A549 (cell line): ENCODE measurements around the gene CUX1. TPM values are rescaled to one million over a fixed set of nuclear protein-coding genes. Genes with fewer than 3 reads are reported as not detected.

Experiments
- ATAC-seq, 2 experiments: fragments of 200-7000 bp in 1 of 2; fragments of >200 bp in 1 of 2; cut with Nextera tagmentation in 1 of 2; cut with Tn5 transposase in 1 of 2; 3 replicates each; pipeline versions ENCODE4 v1.8.0 to v1.9.1; 2018 to 2020; ENCODE audit warnings: mild to moderate bottlenecking in 1 of 2, moderate library complexity in 1 of 2
- CTCF ChIA-PET: fragments of 300-600 bp; sonication (Branson Sonifier 250); formaldehyde crosslinking; extraction: SDS; loops from one replicate; lab custom pipeline; 2021; ENCODE audit warnings: antibody characterized with exemption, inconsistent platforms; lab: Yijun Ruan, JAX
- POLR2A ChIA-PET: fragments of 350-600 bp; formaldehyde crosslinking; extraction: SDS; loops from one replicate; lab custom pipeline; 2021; ENCODE audit warnings: antibody characterized with exemption, inconsistent platforms; lab: Yijun Ruan, JAX
- DNase-seq, 2 experiments: peaks; one replicate each; pipeline versions ENCODE4 v3.0.0 to v3.0.0-alpha.2; 2011 to 2016; ENCODE audit warnings: low read depth in 1 of 2, low spot score in 1 of 2
- FAIRE-seq: peaks from 2 replicates; lab custom pipeline; 2011; peaks lifted over from hg19 to GRCh38; lab: Jason Lieb, UNC
- H3K27ac ChIP-seq, 2 experiments: fragments of >200 bp; sonication (Bioruptor Twin); formaldehyde crosslinking; 3 replicates each; pipeline ENCODE4 v1.5.1; 2016 to 2017
- H3K4me1 ChIP-seq: fragments of >200 bp; sonication (Bioruptor Twin); formaldehyde crosslinking; 3 replicates; pipeline ENCODE4 v1.6.1; 2016
- H3K4me2 ChIP-seq: fragments of >200 bp; sonication (Bioruptor Twin); formaldehyde crosslinking; 3 replicates; pipeline ENCODE4 v1.6.1; 2016
- H3K4me3 ChIP-seq: fragments of >200 bp; sonication (Bioruptor Twin); formaldehyde crosslinking; 3 replicates; pipeline ENCODE4 v1.5.1; 2016
- H3K9me3 ChIP-seq: fragments of >200 bp; sonication (Bioruptor Twin); formaldehyde crosslinking; 3 replicates; pipeline ENCODE4 v1.6.1; 2016
- CBX2 ChIP-seq: fragments of 200-600 bp; sonication (generic); IDR thresholded peaks from 2 replicates; pipeline ENCODE4 v1.6.1; 2016; ENCODE audit warnings: low read depth, mild to moderate bottlenecking, borderline replicate concordance
- CBX8 ChIP-seq: fragments of 200-600 bp; sonication (generic); IDR thresholded peaks from 2 replicates; pipeline ENCODE4 v1.6.1; 2016
- CHD2 ChIP-seq: fragments of 150-350 bp; IDR thresholded peaks from 2 replicates; pipeline ENCODE4 v1.6.1; 2014; ENCODE audit warnings: low read length; ENCODE audit not compliant: partially characterized antibody
- CTCF ChIP-seq: fragments of >200 bp; sonication (Bioruptor Twin); formaldehyde crosslinking; IDR thresholded peaks from 3 replicates; pipeline ENCODE4 v1.5.1; 2016
- E2F6 ChIP-seq: IDR thresholded peaks from 2 replicates; pipeline ENCODE4 v1.6.1; 2012; ENCODE audit warnings: low read depth, borderline replicate concordance
- ESRRA ChIP-seq: fragments of 150-350 bp; IDR thresholded peaks from 2 replicates; pipeline ENCODE4 v1.6.1; 2014; ENCODE audit warnings: mild to moderate bottlenecking, low read length, borderline replicate concordance
- FOSL2 ChIP-seq, 2 experiments: fragments of 450-650 bp in 1 of 2; fragments of >200 bp in 1 of 2; sonication (Bioruptor Twin) in 1 of 2; formaldehyde crosslinking; IDR thresholded peaks; 2 replicates each; pipeline versions ENCODE4 v1.5.0 to v1.6.1; 2016 to 2020; ENCODE audit warnings: mild to moderate bottlenecking in 1 of 2, moderate library complexity in 1 of 2
- FOXS1 ChIP-seq: fragments of 250-450 bp; sonication (Bioruptor Pico); IDR thresholded peaks from 2 replicates; pipeline ENCODE4 v1.5.0; 2020; ENCODE audit warnings: mild to moderate bottlenecking, moderate library complexity
- GATA3 ChIP-seq: IDR thresholded peaks from 2 replicates; pipeline ENCODE4 v1.6.1; 2012; ENCODE audit warnings: borderline replicate concordance
- HDAC2 ChIP-seq: fragments of 200-600 bp; sonication (generic); IDR thresholded peaks from 2 replicates; pipeline ENCODE4 v1.6.1; 2016
- JUN ChIP-seq, 2 experiments: fragments of >200 bp; sonication (Bioruptor Twin); formaldehyde crosslinking; IDR thresholded peaks; 2 replicates in 1 of 2; 3 replicates in 1 of 2; pipeline ENCODE4 v1.6.1; 2016 to 2017
- MAFK ChIP-seq: fragments of 450-650 bp; IDR thresholded peaks from 2 replicates; pipeline ENCODE4 v1.6.1; 2014; ENCODE audit not compliant: partially characterized antibody
- MAX ChIP-seq: IDR thresholded peaks from 2 replicates; pipeline ENCODE4 v1.6.1; 2012
- NFE2L2 ChIP-seq: fragments of 150-350 bp; conservative IDR thresholded peaks from 2 replicates; pipeline ENCODE4 v1.6.1; 2014; ENCODE audit warnings: low read length
- NPAS2 ChIP-seq: fragments of 250-450 bp; sonication (Bioruptor Pico); IDR thresholded peaks from 2 replicates; pipeline ENCODE4 v1.8.0; 2022; ENCODE audit warnings: mild to moderate bottlenecking, moderate library complexity, borderline replicate concordance
- RAD21 ChIP-seq, 2 experiments: fragments of >200 bp in 1 of 2; sonication (Bioruptor Twin) in 1 of 2; formaldehyde crosslinking in 1 of 2; IDR thresholded peaks in 1 of 2; conservative IDR thresholded peaks in 1 of 2; 2 replicates in 1 of 2; 3 replicates in 1 of 2; pipeline ENCODE4 v1.6.1; 2012 to 2018; ENCODE audit warnings: inconsistent platforms in 1 of 2
- SMC3 ChIP-seq: fragments of >200 bp; sonication (Bioruptor Twin); formaldehyde crosslinking; IDR thresholded peaks from 3 replicates; pipeline ENCODE4 v1.6.1; 2018; ENCODE audit warnings: inconsistent platforms
- TP53 ChIP-seq: fragments of 250-450 bp; sonication (Bioruptor Pico); IDR thresholded peaks from 2 replicates; pipeline ENCODE4 v1.5.0; 2021; ENCODE audit warnings: mild to moderate bottlenecking, moderate library complexity
- USF2 ChIP-seq: fragments of 450-650 bp; IDR thresholded peaks from 2 replicates; pipeline ENCODE4 v1.6.1; 2014; ENCODE audit warnings: antibody characterized with exemption
- ZFP36 ChIP-seq: fragments of 450-650 bp; IDR thresholded peaks from 2 replicates; pipeline ENCODE4 v1.6.1; 2014; ENCODE audit warnings: borderline replicate concordance; ENCODE audit not compliant: partially characterized antibody
- WGBS: methylation state at CpG from one replicate; pipeline ENCODE4 v1.1.6; 2017; ENCODE audit errors: missing lambda C conversion rate; 5-methylcytosine and 5-hydroxymethylcytosine counted together
- polyA plus RNA-seq, 4 experiments: library from polyadenylated mRNA; depleted of rRNA in 3 of 4; stranded (reverse); fragments of >200 nt; fragmentation: RNase III in 1 of 4; extraction: RNeasy Plus Mini Kit Qiagen cat#74134 plus additional on column Dnase treatment in 1 of 4; gene quantifications; 2 replicates in 3 of 4; 3 replicates in 1 of 4; pipeline ENCODE4 v1.2.3, GENCODE V29; 2011 to 2017

The CUX1 gene
- polyA plus RNA-seq, 2 of the 4 experiments (the other 2 are of a cell fraction), result 32.7 to 33.4 TPM

- ATAC-seq (no peak), FAIRE-seq (no peak), DNase-seq (no peak)
- no peaks in the 10 kb centered on the region; the same call in 2 of the 3 replicates for H3K4me1 ChIP-seq
- no peak overlapping the region for H3K4me2 ChIP-seq
- H3K27ac ChIP-seq, result no peak overlapping the region
- 80% methylated on average over 14 of the region's 14 CpGs for WGBS
- ChIA-PET POLR2A (no interaction called here), CTCF (interaction anchor here (0.6 to 1.9 kb wide), 3 partner anchors 723 to 728 kb away, joined by 3 to 7 read pairs (median 3); no protein-coding TSS in a partner anchor)
- no peak overlapping the region for H3K4me3 ChIP-seq
- TF ChIP-seq USF2, result no peak
- no peak for TF ChIP-seq GATA3
- no peak for TF ChIP-seq ZFP36
- TF ChIP-seq E2F6, result no peak
- no peak for TF ChIP-seq HDAC2
- no peak for TF ChIP-seq FOXS1 (CRISPR knock-in tag)
- TF ChIP-seq CBX2, result no peak
- TF ChIP-seq RAD21 (conservative IDR thresholded peaks at IDR 0.05 in 1 of 2, IDR thresholded peaks at IDR 0.05 in 1 of 2), result no peak
- no peak for TF ChIP-seq NFE2L2
- TF ChIP-seq TP53 (CRISPR knock-in tag), result no peak
- TF ChIP-seq MAFK, result no peak
- TF ChIP-seq NPAS2 (CRISPR knock-in tag), result no peak
- no peak for TF ChIP-seq ESRRA
- TF ChIP-seq CBX8, result no peak
- no peak for TF ChIP-seq SMC3
- no peak for TF ChIP-seq FOSL2 (IDR thresholded peaks at IDR 0.05)
- TF ChIP-seq FOSL2 (CRISPR knock-in tag; IDR thresholded peaks at IDR 0.05), result no peak
- no peak for TF ChIP-seq JUN (IDR thresholded peaks at IDR 0.05)
- H3K9me3 ChIP-seq, result no peaks in the 10 kb centered on the region
Measured at GRCh38 chr7:102266541-102266940, 449.1 kb downstream of the CUX1 start.

GRCh38 chr7:102268635-102269034 is 451.2 kb downstream of the CUX1 start:
- Histone ChIP-seq H3K9me3 (no peaks in the 10 kb centered on the region), H3K4me3 (no peak overlapping the region), H3K4me1 (peaks cover 19% of the 10 kb centered on the region), H3K27ac (no peak overlapping the region), H3K4me2 (no peak overlapping the region)
- DNase-seq (no peak), ATAC-seq (no peak), FAIRE-seq (no peak)
- WGBS, result 79% methylated on average over 10 of the region's 10 CpGs
- TF ChIP-seq USF2, result no peak
- ChIA-PET CTCF (interaction anchor here (1.0 to 7.1 kb wide), 5 partner anchors 11 to 946 kb away, joined by 3 to 106 read pairs (median 5); no protein-coding TSS in a partner anchor), POLR2A (no interaction called here)

- Histone ChIP-seq H3K4me2 (no peak overlapping the region), H3K9me3 (no peaks in the 10 kb centered on the region), H3K4me1 (peaks cover 29% of the 10 kb centered on the region), H3K27ac (peak overlapping the region in 1 of 2 experiments; percentile 21; a peak in 2 of 6 replicates), H3K4me3 (no peak overlapping the region)
- ChIA-PET CTCF (interaction anchor here (0.7 to 7.1 kb wide), 12 partner anchors 17 to 906 kb away, joined by 3 to 106 read pairs (median 5); no protein-coding TSS in a partner anchor), POLR2A (no interaction called here)
- ATAC-seq (no peak), DNase-seq (no peak), FAIRE-seq (no peak)
- 65% methylated on average over 10 of the region's 13 CpGs for WGBS
- no peak for TF ChIP-seq ESRRA
- no peak for TF ChIP-seq E2F6
- no peak for TF ChIP-seq MAX
- no peak for TF ChIP-seq CHD2
- TF ChIP-seq CBX2, result no peak
- no peak for TF ChIP-seq CTCF
Measured at GRCh38 chr7:102270178-102270887, 452.9 kb downstream of the CUX1 start.
